ENCODE measurements around the gene OR4D2.
A peak's percentile ranks its signal among the peaks of the same experiment; 100 is the strongest.

Gene OR4D2

DNA sequence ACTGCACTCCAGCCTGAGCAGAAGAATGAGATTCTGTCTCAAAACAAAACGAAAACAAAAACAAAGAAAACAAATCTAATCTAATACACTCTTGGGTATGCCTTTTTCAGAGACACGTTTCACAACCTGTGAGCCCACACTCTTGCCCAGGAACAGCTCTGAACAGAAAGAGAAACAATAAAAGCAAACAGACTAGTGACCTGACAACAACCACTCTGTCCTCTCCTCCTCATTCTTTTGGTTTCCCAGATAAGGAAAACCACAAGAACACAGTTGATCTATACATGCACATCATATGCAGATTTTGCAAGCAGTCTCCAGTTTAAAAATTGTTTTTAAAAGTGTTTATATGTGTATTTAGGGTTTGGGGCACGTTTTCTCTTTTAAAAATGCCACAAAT is 51.0 kb downstream of the OR4D2 start:
- peak; percentile 10 for DNase-seq

DNA sequence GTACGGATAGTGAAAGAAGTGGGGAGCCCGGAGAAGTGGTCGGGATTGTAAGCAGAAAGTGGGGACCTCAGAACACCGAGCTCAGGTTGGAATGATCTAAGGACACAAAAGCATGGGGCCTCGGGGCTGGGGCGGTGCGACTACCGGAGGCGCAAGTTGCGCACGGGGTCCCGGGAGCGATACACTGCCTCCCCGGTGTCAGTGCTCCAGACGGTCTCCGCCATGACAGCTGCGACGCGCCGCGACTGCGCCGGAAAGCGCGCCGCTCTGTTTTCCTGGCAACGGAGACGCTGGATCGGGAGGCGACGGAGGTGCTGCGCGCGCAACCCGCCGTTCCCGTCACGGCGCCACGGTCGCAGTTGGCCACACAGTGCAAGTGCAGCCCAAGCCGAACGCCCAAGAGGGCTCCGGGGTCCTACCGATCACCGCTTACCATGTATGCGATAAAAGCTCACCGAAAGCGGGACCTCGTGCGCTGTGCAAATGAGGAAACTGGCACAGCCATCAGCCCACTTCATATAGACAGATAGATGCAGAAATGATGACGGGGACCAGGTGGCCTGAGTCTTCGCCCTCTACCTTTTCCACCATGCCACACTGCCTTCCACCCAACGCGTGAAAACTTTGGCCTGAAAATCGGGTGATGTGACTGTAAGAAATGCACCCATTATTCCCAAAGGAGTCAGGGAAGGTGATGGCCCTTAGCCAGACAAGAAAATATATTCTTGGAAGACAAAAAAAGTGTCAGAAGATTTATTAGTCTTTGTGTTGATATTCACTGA is 52.4 kb downstream of the OR4D2 start, which contains the start of gene MKS1:
MKS1 (minus strand) TSS at position 249 of the 782 bp plus-strand sequence; CDS start at position 224, 25 bp downstream.
- DNase-seq, result peak; percentile 83

DNA sequence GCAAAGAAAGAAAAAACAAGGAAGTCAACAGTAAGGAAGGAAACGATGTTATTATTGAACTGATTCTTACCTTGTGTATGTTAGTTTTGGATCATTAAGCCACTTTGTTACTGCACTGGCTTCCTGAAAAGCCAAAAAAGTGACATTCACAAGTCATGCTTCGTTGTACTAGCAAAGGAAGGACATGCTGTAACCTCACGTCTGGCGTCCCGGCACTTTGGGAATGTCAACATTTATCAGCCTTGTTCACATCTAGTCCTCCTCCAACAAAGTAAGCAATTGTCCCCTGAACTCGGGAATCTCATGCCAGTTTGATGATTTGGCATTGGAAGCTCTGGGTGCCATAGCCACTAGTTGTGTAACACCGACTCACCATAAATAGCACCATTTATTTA is 53.0 kb downstream of the OR4D2 start:
- peak; percentile 37 for DNase-seq

Measured in GF-D8 (cell line).